SK-N-SH treated with all-trans-retinoic acid at 6 μM for 48 hours (cell line): ENCODE measurements around the gene EMILIN2.

Experiments used
- ARNTL ChIP-seq: fragments of 450-650 bp; formaldehyde crosslinking; IDR thresholded peaks from 2 replicates; pipeline ENCODE4 v1.5.0; 2020; ENCODE audit warnings: low read depth, mild to moderate bottlenecking, moderate library complexity, borderline replicate concordance
- PATZ1 ChIP-seq: fragments of 250-450 bp; sonication (Bioruptor Pico); IDR thresholded peaks from 2 replicates; pipeline ENCODE4 v1.8.0; 2020; ENCODE audit warnings: mild to moderate bottlenecking, moderate library complexity, borderline replicate concordance

DNA sequence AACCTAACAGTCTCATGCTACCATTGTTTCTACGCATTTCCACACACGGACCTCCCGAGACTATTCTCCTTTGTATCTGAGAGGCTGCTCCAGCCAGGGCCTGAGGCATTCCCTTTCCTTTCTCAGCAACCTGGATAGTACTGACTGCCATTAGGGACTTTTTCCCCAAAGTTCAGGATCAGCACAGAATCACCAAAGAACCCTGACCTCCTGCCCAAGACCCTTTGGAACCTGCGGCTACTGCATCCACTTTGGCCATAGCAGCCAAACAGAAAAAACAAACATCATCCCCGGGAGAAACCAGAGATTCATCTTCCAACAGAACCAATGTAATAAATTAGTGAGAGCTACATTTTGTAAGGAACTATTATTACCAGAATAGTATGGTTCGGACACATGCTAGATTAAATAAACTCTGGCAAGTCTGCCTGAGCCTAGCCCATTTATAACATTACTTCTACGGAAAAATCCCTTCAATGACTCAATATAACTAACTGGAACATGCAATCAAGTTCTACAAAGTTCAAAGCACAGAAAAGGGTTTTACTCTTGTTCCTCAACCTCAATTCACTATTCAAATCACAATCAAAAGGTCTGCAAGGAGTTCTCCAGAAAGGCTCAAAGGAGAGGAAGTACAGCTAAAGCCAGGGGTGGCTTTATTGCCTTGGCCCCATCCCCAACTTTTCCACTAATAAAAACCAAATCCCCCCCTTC, 114.3 kb downstream of the EMILIN2 start:
- TF ChIP-seq PATZ1 (CRISPR knock-in tag), result no peak
- TF ChIP-seq ARNTL, result no peak
